ENCODE data around the gene NPPC. TPM values are rescaled to one million over a fixed set of nuclear protein-coding genes. Genes with fewer than 3 reads are reported as not detected.

Gene NPPC
- total RNA-seq, 4 donors from 2014 or later = not detected

DNA sequence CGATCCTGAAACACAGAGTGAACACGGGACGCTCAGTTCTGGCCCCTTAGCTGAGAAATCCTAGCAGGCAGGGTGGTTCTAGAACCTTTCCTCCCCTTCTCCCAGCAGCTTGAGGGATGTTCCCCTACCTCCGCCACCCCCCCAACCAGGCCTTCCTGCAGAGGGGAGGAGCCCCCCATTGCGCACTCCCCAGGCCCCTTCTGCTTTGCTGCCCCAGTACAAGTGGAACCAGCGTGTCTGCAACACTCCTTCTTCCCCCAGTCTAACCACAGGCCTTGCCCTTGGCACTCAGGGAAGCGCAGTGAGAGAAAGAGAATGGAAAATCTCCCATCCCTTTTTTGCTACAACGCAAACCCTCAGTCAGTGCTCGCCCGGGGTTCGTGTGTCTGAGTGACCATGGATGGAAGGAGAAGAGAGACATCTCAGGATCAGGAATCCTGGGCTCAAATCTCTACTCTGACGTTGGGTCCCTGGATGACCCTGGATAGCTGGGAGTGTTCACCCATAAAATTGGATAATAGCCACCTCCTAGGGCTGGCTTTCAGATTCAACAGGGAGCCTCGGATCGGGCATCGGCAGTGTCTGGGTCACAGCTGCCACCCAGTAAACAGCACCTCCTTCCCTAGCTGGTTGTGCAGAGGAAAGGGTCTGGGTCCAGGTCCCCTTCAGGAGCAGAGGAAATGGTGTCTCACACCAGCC, 3.7 kb downstream of the NPPC start:
- WGBS, 2 donors = 78 to 81% methylated on average over 15 of the region's 15 CpGs
- no peak for DNase-seq (ENCODE audit: low spot score in 2 of 2)
- intact Hi-C loops (cut with DNase I; ENCODE audit: low total_unique reads) = no loop called here
- no peak for TF ChIP-seq CTCF (IDR thresholded peaks at IDR 0.05)
- no peak for TF ChIP-seq POLR2A (IDR thresholded peaks at IDR 0.05)
- no peak overlapping the region for H3K4me3 ChIP-seq (ENCODE audit: low read depth, poor library complexity, severe bottlenecking)

DNA sequence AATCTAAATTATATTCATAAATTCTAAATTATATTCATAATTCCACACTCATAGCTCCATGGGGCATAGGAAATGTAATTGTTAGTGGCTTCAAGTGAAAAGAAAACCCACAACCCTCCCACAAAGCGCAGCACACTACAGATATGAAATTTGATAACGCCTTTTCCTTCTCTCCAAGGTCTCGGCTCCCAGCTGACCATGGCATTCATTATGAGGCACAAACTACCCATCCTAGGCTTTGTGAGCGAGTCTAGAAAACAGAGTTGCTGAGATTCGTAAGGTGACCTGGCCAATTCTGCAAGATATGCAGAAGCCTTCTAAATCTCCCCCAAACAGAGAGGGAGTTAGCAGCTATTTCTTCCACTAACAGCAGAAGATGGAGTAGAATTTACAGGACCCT, 5.4 kb downstream of the NPPC start:
- intact Hi-C loops (cut with DNase I; ENCODE audit: low total_unique reads) = no loop called here
- no peak for TF ChIP-seq POLR2A (IDR thresholded peaks at IDR 0.05)
- TF ChIP-seq CTCF (IDR thresholded peaks at IDR 0.05) = no peak
- DNase-seq (ENCODE audit: low spot score in 2 of 2) = no peak
- H3K4me3 ChIP-seq (ENCODE audit: low read depth, poor library complexity, severe bottlenecking) = no peak overlapping the region
- WGBS, 2 donors = 85 to 86% methylated on average over 5 of the region's 5 CpGs

DNA sequence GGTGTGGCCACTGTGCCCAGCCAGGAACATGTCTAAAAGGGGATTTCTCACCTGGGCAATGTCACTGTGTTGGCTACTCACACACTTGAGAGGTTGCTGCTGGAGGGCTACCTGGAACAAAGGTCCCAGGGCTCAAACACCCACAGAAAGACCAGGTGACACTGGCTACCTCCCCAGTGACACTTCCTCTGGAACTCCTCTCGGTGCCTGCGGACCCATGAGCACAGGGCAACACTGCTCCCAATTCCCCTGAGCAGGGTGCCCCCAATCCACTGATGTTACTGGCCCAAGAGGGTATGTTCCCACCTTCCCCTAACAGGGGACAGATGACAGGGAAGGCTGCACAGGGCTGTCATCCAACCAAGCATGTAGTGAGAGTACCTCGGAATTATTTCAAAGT, 5.8 kb downstream of the NPPC start:
- intact Hi-C loops (cut with DNase I; ENCODE audit: low total_unique reads) = no loop called here
- no peak for DNase-seq (ENCODE audit: low spot score in 2 of 2)
- no peak overlapping the region for H3K4me3 ChIP-seq (ENCODE audit: low read depth, poor library complexity, severe bottlenecking)
- no peak for TF ChIP-seq POLR2A (IDR thresholded peaks at IDR 0.05)
- TF ChIP-seq CTCF (IDR thresholded peaks at IDR 0.05) = no peak
- WGBS, 2 donors = 86 to 92% methylated on average over 3 of the region's 3 CpGs

DNA sequence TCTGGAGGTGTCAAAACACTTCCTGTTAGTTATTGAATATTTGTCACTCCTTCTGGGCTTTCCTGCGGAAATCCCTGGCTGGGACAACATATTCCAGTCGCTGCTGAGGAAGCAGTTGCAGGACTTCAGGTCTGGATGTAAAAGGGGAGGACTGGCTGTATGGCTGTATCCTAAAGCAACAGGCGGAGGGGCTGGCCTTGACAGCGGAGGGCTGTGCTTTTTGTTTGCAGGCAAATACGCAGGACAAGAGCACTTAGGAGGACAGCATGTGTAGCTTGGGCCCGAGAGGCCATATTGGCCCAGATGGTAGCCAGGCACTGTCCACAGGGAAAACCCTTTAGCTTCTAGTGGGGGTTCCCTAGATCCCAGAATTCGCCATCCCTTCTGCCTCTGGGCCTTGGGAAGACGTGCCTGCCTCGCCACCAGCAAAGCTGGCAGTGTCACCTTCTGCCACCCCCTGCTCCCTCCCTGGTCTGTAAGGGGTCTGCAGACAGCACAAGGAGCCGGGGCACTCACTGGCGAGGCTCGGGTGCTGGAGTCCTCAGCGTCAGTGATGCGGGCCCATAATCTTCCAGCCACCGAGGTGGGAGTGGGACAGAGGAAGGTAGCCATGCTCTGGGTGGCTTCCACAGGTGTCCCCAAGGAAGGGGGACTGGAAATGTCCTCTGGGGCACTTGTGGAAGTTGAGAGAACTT, 6.7 kb downstream of the NPPC start:
- intact Hi-C loops (cut with DNase I; ENCODE audit: low total_unique reads) = no loop called here
- TF ChIP-seq CTCF (IDR thresholded peaks at IDR 0.05) (no peak), POLR2A (IDR thresholded peaks at IDR 0.05) (no peak)
- no peak overlapping the region for H3K4me3 ChIP-seq (ENCODE audit: low read depth, poor library complexity, severe bottlenecking)
- WGBS, 2 donors = 85 to 91% methylated on average over 15 of the region's 15 CpGs
- DNase-seq (ENCODE audit: low spot score in 2 of 2) = no peak

GRCh38 chr2:231918501-231919330, 7.5 kb downstream of the NPPC start:
- 92 to 94% methylated on average over 21 of the region's 21 CpGs for WGBS, 2 donors
- H3K4me3 ChIP-seq (ENCODE audit: low read depth, poor library complexity, severe bottlenecking) = no peak overlapping the region
- intact Hi-C loops (cut with DNase I; ENCODE audit: low total_unique reads) = no loop called here
- no peak for DNase-seq (ENCODE audit: low spot score in 2 of 2)
- no peak for TF ChIP-seq CTCF (IDR thresholded peaks at IDR 0.05)
- no peak for TF ChIP-seq POLR2A (IDR thresholded peaks at IDR 0.05)

All from lower leg skin (tissue), 4 donors.